DOHH2 (cell line): ENCODE data around the gene OR52K1.

Experiments used
- CTCF ChIP-seq: fragments of 200-600 bp; sonication (generic); IDR thresholded peaks from one replicate; pipeline ENCODE4 v1.5.1; 2014; ENCODE audit warnings: antibody characterized with exemption, mild to moderate bottlenecking, low read depth, low read length; ENCODE audit not compliant: poor library complexity, severe bottlenecking
- EZH2phosphoT487 ChIP-seq: fragments of 200-600 bp; sonication (generic); IDR thresholded peaks from 2 replicates; pipeline ENCODE4 v1.6.1; 2017; ENCODE audit warnings: borderline replicate concordance, mild to moderate bottlenecking, antibody characterized with exemption, low read length, moderate library complexity, mixed read lengths

- TF ChIP-seq CTCF (no peak), EZH2phosphoT487 (no peak)
Observed at GRCh38 chr11:4508886-4509285, 26.4 kb downstream of the OR52K1 start.
